Stimulated activated CD4-positive, alpha-beta T cell treated with anti-CD3 and anti-CD28 coated beads, TNF-alpha, amount 100 ng/mL, for 24 hours (primary cell): ENCODE measurements around the gene PIAS3.
"Not testable (repeated sequence)": the region's sequence is repeated elsewhere in the genome, so short reads cannot be mapped to it uniquely, and the experiment has no call there.

ENCODE experiments used
- DNase-seq, 3 experiments: peaks; one replicate each; pipeline ENCODE4 v3.0.0-alpha.2; 2020; ENCODE audit warnings: low read depth in 3 of 3

The PIAS3 gene

GRCh38 chr1:145874646-145875045, 15.8 kb upstream of the PIAS3 start:
- DNase-seq = no peak

DNA sequence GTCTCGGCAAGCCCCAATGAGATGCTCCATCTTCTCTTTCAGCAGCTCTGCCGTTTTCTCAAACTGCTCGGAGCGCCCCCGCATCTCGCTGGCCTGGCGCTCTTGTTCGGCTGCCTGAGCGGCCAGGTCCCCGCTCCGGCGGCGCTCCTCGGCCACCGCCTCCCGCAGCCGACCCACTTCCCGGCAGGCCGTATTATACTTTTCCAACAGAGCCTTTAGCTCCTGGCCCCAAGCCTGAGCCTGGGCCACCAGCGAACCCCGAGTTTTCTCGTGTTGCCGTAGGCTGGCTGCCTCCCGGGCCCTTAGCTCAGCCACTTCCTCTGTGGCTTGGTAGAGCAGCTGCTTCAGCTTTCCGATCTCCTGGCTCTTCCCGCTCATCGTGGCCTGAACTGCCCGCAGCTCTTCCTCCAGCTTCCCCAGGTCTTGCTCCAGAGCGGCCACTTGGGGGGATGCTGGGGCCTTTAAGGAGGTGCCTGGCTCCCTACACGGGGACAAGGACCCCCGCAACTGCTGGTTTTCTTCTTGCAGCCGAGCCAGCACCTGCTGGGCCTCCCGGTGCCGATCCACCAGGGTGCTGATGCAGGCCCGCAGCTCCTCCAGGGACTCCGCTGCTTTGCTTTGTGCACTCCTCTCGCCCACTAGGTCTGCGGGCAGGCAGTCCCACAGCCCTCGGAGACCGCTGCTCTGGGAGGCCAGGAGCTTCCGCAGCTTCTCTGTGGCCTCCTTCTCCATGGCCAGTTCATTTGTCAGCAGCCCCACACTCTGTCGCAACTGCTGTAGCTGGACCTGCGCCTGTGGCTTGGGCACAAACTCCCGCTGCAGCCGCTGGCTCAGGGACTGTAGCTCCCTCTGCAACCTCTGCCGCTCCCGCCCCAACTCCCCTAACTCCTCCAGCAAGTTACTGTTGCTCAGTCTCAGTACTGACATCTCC, 13.4 kb upstream of the PIAS3 start:
- DNase-seq = peak in 2 of 3 experiments; percentile 6 to 24

DNA sequence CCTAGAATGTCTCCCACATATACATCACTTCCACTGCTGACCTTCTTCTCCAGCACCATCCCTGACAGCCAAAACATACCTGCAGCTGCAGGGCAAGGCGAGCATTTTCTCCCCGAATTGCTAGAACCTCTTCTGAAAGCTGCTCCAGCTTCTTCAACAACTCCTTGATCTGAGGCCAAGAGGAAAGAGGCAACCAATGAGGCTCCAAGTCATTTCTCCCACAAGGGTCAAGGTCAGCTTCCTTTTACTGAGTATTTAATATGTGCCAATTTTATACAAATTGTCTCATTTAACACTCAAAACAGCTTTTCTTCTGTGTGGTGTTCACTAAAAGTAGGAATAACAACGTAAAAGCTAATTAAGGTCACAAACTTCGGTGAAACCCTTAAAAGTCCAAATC, 9.4 kb upstream of the PIAS3 start:
- no peak for DNase-seq

- no peak for DNase-seq
Observed at GRCh38 chr1:145863282-145864018, 4.6 kb upstream of the PIAS3 start.

GRCh38 chr1:145859491-145860023, 676 bp upstream of the PIAS3 start:
- DNase-seq = peak; percentile 43 to 80 (median 62)

- DNase-seq = peak; percentile 6 to 41 (median 34)
Observed at GRCh38 chr1:145858238-145858900, 512 bp downstream of the PIAS3 start.

DNA sequence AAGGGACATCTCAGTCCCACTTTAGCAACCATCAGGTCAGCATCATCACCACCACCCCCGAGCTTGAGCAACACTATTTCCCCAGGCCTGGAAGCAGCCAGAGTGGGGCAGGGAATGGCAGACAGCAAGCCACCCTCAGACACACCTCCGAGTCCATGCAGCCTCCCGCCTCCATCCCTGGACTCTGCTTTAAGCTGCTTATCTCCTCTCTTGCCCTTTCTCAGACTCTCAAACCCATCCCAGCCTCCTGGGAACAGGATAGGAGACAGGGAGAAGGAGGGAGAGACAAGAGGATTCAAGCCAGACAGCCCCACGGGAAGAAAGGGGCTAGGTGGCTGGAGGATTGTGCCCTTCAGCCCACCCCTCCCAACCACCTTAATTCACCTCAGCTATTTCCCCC, 1.7 kb downstream of the PIAS3 start:
- no peak for DNase-seq

- no peak for DNase-seq
Observed at GRCh38 chr1:145855426-145855948, 3.4 kb downstream of the PIAS3 start.

DNA sequence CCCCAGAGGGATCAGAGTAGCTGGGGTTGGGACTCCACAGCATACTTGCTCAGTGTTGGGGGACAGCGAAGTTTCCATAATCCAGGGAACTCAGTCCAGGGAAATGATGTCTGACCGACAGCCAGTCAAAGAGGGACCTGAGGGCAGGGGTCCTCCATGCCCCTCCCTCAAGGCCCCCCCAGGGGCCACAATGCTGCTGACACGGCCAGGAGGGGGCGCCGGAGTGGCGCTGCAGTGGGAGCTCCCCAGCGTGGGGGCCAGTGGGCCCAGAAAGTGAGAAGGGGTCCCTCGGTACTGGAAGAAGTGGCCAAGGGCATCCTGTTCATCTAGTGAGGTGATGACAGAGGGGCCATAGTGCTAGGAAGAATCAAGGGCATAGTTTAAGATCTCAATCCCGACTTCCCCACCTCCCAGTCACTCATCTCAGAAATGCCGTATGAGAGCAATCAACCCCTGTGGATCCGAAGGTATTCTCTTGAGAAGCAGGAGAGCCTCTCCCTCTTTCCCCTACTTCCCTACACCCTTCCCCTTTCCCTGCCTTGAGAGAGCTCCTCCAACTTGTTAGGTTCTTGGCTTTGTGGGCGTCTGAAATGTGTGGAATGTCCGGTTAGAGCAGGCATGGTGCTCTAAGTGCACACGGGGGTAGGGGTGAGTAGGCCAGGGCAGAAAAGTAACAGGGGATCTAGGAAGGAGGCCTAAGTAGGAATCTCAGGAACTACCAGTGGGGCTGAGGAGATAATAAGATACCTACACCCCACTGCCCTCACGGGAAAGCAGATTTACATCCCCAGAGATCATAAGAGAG, 9.3 kb downstream of the PIAS3 start:
- no peak for DNase-seq

- no peak for DNase-seq
Observed at GRCh38 chr1:145847827-145848226, 11.1 kb downstream of the PIAS3 start.

DNA sequence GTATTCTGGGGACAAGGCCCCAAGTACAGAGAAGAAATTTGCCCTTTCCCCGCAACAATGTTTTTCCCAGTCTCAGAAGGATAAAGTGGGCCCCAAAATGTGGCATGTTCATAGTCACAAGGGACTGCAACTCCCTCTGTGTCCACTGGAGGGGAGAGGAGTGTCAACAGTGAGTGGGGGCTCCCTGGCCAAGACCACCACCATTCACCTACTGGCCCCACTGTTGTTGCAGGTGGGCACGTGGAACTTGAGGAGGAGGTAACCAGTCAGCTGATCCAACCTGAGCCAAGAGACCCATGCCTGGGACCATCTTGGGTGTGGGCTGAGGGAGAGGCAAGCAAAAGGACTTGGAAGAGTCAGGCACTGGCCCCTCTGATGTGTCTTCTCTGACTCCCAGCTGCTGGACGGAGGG, 12.7 kb downstream of the PIAS3 start:
- no peak for DNase-seq

DNA sequence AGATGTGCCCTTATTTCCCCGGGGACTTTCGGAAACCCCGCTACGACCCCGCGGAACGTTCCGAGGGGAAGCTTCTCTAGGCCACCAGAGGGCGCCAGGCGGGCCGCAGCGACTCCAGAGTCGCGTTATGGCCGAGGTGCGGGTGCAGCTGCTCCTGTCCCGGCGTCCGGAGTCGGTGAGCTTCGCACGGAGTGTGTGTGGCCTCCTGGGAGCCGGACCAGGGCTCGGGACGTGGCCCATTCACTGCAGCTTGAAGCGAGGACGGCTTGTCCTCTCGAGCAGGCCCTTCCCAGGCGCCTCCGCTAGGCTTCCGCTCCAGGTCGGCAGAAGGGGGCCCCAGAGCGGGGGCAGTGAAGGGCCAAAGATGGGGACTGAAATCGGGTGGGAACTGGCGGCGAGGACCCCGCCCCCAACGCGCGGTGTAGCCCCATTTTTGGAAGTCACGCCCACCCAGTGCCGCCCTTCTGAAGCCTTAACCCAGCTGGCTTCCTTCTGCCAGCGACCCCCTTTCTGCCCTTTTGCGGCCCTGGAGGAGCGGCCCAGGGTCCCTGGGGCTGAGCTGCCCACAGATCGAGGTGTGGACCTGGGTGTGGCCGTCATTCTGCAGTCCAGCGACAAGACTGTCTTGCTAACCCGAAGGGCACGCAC, 13.2 kb downstream of the PIAS3 start, which contains the start of gene NUDT17:
TSS of gene NUDT17 (plus strand) at position 117 of the 648 bp plus-strand sequence. CDS start at position 128, 11 bp downstream.
- peak; percentile 55 to 73 (median 60) for DNase-seq

- no peak for DNase-seq
Observed at GRCh38 chr1:145845144-145845513, 13.8 kb downstream of the PIAS3 start.

DNA sequence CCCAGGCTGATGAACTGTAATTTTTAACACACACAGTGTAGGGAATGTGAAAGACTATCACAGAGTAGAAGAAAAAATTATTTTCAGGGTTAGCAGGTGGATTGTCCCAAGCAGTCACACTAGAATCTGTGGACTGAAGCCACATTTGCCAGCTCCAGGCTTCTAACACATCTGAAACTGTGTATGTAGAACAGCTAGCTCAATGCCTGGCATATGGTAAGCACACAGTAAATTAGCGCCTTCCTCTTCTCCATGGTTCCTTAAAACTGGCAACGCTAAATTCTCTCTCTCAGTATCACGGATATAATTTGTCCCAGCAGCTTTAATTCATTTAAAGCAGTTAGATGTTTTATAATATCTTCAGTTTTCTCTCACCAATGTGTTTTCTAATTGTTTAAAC, 15.8 kb downstream of the PIAS3 start:
- no peak for DNase-seq

DNA sequence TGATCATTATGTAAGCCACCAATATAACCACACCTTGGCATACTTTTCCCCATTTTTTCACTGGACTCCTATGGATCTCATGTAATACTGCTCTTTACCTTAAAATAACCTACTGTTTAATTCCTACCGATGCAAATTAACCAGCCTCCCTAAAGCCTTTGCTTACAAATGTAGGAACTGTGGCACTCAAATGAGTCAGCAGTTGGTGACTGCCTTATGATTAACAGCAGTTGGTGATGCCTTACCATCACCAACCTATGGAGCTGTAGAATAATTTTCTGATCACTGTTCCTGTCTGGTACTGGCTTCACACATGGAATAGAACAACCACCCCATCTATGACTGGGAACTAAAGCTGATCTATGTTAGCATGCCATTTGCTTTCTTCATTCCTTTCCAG, 21.2 kb downstream of the PIAS3 start:
- DNase-seq = no peak

GRCh38 chr1:145830810-145831209, 28.1 kb downstream of the PIAS3 start:
- DNase-seq = not testable (repeated sequence)

- no peak for DNase-seq
Observed at GRCh38 chr1:145828367-145829026, 30.4 kb downstream of the PIAS3 start.

DNA sequence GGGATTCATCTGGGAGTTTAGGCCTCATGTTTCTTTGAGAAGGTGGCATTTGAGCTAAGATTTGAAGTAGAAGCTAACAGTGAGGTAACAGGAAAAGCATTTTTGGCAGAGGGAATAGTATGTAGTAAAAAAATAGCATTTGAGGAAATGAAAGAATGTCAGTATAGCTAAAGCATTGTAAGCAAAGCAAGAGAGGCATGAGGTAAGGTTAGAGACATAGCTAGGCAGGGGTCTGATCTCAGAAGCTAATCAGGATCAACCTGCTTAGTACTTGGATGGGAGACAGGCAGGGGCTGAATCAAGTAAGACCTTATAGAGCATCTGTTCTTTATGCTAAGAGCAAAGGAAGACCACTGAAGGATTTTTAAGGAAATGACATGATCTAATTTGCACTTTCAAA, 30.9 kb downstream of the PIAS3 start:
- DNase-seq = no peak

GRCh38 chr1:145826030-145826429, 32.9 kb downstream of the PIAS3 start:
- DNase-seq = no peak

- no peak for DNase-seq
Observed at GRCh38 chr1:145824499-145824842, 34.4 kb downstream of the PIAS3 start.
